Motor neuron (in vitro differentiated cells): Measurements from ENCODE around the gene CAMSAP2. TPM values are rescaled to one million over a fixed set of nuclear protein-coding genes. Genes with fewer than 3 reads are reported as not detected.

ENCODE experiments used
- ATAC-seq, 8 experiments: fragments of 200-7000 bp; cut with Tn5 transposase; replicated peaks in 6 of 8; 2 replicates each; pipeline ENCODE4 v1.8.0; 2021; ENCODE audit warnings: mild to moderate bottlenecking in 8 of 8, moderate library complexity in 8 of 8
- H3K27ac ChIP-seq, 2 donors: fragments of 250-450 bp; sonication (Bioruptor Pico); 2 replicates each; pipeline ENCODE4 v1.9.0; 2021; ENCODE audit warnings: antibody characterized with exemption in 2 of 2, mild to moderate bottlenecking in 2 of 2, moderate library complexity in 1 of 2
- H3K4me1 ChIP-seq, 2 donors: fragments of 250-450 bp; sonication (Bioruptor Pico); replicated peaks in 1 of 2; 2 replicates each; pipeline ENCODE4 v1.6.1; 2021; ENCODE audit warnings: antibody characterized with exemption in 2 of 2, mild to moderate bottlenecking in 2 of 2, moderate library complexity in 1 of 2
- H3K4me3 ChIP-seq, 5 donors: fragments of 250-450 bp; sonication (Bioruptor Pico); 2 replicates each; pipeline ENCODE4 v1.9.0; 2021; ENCODE audit warnings: antibody characterized with exemption in 5 of 5, mild to moderate bottlenecking in 5 of 5, moderate library complexity in 4 of 5
- WGBS, 10 experiments: fragments of 450-650 bp; shearing (Covaris generic); methylation state at CpG; one replicate each; pipeline ENCODE4 v1.0.0; 2022; 5-methylcytosine and 5-hydroxymethylcytosine counted together
- in situ Hi-C, 9 experiments: fragments of 400-800 bp; cut with MboI; loops; one replicate each; pipeline ENCODE4 v1.15.0; 2021; ENCODE audit warnings: low sequenced_read_pairs in 9 of 9, low pct_unique_long_range_greater_than_20kb in 2 of 9; ENCODE audit not compliant: unreplicated experiment in 9 of 9
- total RNA-seq, 8 experiments: library from RNA; unstranded; fragments of 300-600 nt; gene quantifications; 2 replicates each; pipeline versions ENCODE4 v1.2.3 to v1.2.4, GENCODE V29; 2022

CAMSAP2 gene
- total RNA-seq, 8 experiments from 2014 or later, result 17.2 to 70.2 (median 59.7) TPM

GRCh38 chr1:200893411-200893901 is 154.8 kb downstream of the CAMSAP2 start:
- Histone ChIP-seq H3K4me1 (peaks cover 14 to 19% of the 10 kb centered on the region in 2 donors), H3K27ac (no peak overlapping the region), H3K4me3 (no peak overlapping the region)
- 20 to 56% (median 43%) methylated on average over 1 to 4 of the region's 6 CpGs; no CpG with 5 or more reads in 5 of the 10 experiments for WGBS, 10 experiments
- in situ Hi-C loops, result no loop called here
- no peak for ATAC-seq

GRCh38 chr1:200894712-200895442 is 156.2 kb downstream of the CAMSAP2 start, which contains the start of gene INAVA:
TSS of gene INAVA (plus strand) at chr1:200894900. CDS start at chr1:200898401, 3,501 bp downstream.
- no peak for ATAC-seq
- WGBS, 10 experiments, result 45 to 78% (median 74%) methylated on average over 2 to 10 of the region's 15 CpGs; no CpG with 5 or more reads in 5 of the 10 experiments
- H3K27ac ChIP-seq, result no peak within 1 kb of the TSS
- H3K4me3 ChIP-seq, result no peak within 1 kb of the TSS
- peaks cover 14 to 19% of the 10 kb centered on the region in 2 donors for H3K4me1 ChIP-seq
- in situ Hi-C loops, result no loop called here

- 67 to 94% (median 80%) methylated on average over 1 to 7 of the region's 8 CpGs; no CpG with 5 or more reads in 5 of the 10 experiments for WGBS, 10 experiments
- in situ Hi-C loops, result no loop called here
- ATAC-seq, result no peak
Observed at GRCh38 chr1:200895443-200895789, 156.7 kb downstream of the CAMSAP2 start.

GRCh38 chr1:200895801-200896530 is 157.3 kb downstream of the CAMSAP2 start:
- H3K27ac ChIP-seq, result no peak overlapping the region
- H3K4me3 ChIP-seq, result no peak overlapping the region
- H3K4me1 ChIP-seq, result peaks cover 14 to 19% of the 10 kb centered on the region in 2 donors
- in situ Hi-C loops, result no loop called here
- ATAC-seq, result peak in 1 of 8 experiments; percentile 24
- 45 to 100% (median 62%) methylated on average over 1 to 4 of the region's 9 CpGs; no CpG with 5 or more reads in 4 of the 10 experiments for WGBS, 10 experiments

More at GRCh38 chr1:200895443-200895789, 156.7 kb downstream of the CAMSAP2 start:
- Histone ChIP-seq H3K27ac (no peak overlapping the region), H3K4me3 (no peak overlapping the region), H3K4me1 (peaks cover 14 to 19% of the 10 kb centered on the region in 2 donors)

- Histone ChIP-seq H3K4me3 (no peak overlapping the region), H3K27ac (no peak overlapping the region), H3K4me1 (peaks cover 14 to 19% of the 10 kb centered on the region in 2 donors)
- in situ Hi-C loops, result no loop called here
- peak in 3 of 8 experiments; percentile 19 to 88 (median 53) for ATAC-seq
- 42 to 78% (median 46%) methylated on average over 2 to 5 of the region's 10 CpGs; no CpG with 5 or more reads in 4 of the 10 experiments for WGBS, 10 experiments
Observed at GRCh38 chr1:200896531-200897196, 158.0 kb downstream of the CAMSAP2 start.

GRCh38 chr1:200897259-200897658 is 158.6 kb downstream of the CAMSAP2 start:
- Histone ChIP-seq H3K4me3 (no peak overlapping the region), H3K4me1 (peaks cover 10 to 15% of the 10 kb centered on the region in 2 donors), H3K27ac (no peak overlapping the region)
- no peak for ATAC-seq
- in situ Hi-C loops, result no loop called here
- WGBS, 10 experiments, result 98 to 100% methylated on average over 2 to 4 of the region's 5 CpGs; no CpG with 5 or more reads in 8 of the 10 experiments

- Histone ChIP-seq H3K4me3 (no peak overlapping the region), H3K4me1 (peaks cover 0 to 2% of the 10 kb centered on the region in 2 donors), H3K27ac (no peak overlapping the region)
- in situ Hi-C loops, result no loop called here
- no peak for ATAC-seq
- 20 to 67% methylated on average over 1 of the region's 3 CpGs; no CpG with 5 or more reads in 8 of the 10 experiments for WGBS, 10 experiments
Observed at GRCh38 chr1:200899015-200899386, 160.3 kb downstream of the CAMSAP2 start.

GRCh38 chr1:200899451-200899915 is 160.8 kb downstream of the CAMSAP2 start:
- no peak overlapping the region for H3K4me3 ChIP-seq
- in situ Hi-C loops, result no loop called here
- H3K27ac ChIP-seq, result no peak overlapping the region
- ATAC-seq, result no peak
- H3K4me1 ChIP-seq, result no peaks in the 10 kb centered on the region
- 80 to 98% (median 87%) methylated on average over 2 to 9 of the region's 10 CpGs; no CpG with 5 or more reads in 6 of the 10 experiments for WGBS, 10 experiments

GRCh38 chr1:200899954-200900867 is 161.5 kb downstream of the CAMSAP2 start:
- no peak overlapping the region for H3K4me3 ChIP-seq
- H3K4me1 ChIP-seq, result no peaks in the 10 kb centered on the region
- 29 to 100% (median 96%) methylated on average over 1 to 8 of the region's 16 CpGs; no CpG with 5 or more reads in 3 of the 10 experiments for WGBS, 10 experiments
- in situ Hi-C loops, result no loop called here
- no peak overlapping the region for H3K27ac ChIP-seq
- no peak for ATAC-seq

GRCh38 chr1:200900877-200901276 is 162.2 kb downstream of the CAMSAP2 start:
- no peaks in the 10 kb centered on the region for H3K4me1 ChIP-seq
- in situ Hi-C loops, result no loop called here
- WGBS, 10 experiments, result 40 to 100% (median 89%) methylated on average over 1 to 14 of the region's 17 CpGs; no CpG with 5 or more reads in 5 of the 10 experiments
- no peak overlapping the region for H3K4me3 ChIP-seq
- H3K27ac ChIP-seq, result no peak overlapping the region
- no peak for ATAC-seq

- ATAC-seq, result no peak
- in situ Hi-C loops, result no loop called here
- WGBS, 10 experiments, result 89 to 100% (median 98%) methylated on average over 1 to 4 of the region's 5 CpGs; no CpG with 5 or more reads in 6 of the 10 experiments
- no peaks in the 10 kb centered on the region for H3K4me1 ChIP-seq
- H3K4me3 ChIP-seq, result no peak overlapping the region
- H3K27ac ChIP-seq, result no peak overlapping the region
Observed at GRCh38 chr1:200901350-200901749, 162.7 kb downstream of the CAMSAP2 start.
